ENCODE results near the gene ICAM5. TPM values are rescaled to one million over a fixed set of nuclear protein-coding genes. Genes with fewer than 3 reads are reported as not detected.

ICAM5 gene
- total RNA-seq, 1 donor from 2014 or later = not detected

GRCh38 chr19:10254244-10254643 is 35.5 kb upstream of the ICAM5 start:
- H3K9me3 ChIP-seq (ENCODE audit: low read depth) = no peaks in the 10 kb centered on the region
- no peak for TF ChIP-seq EZH2phosphoT487 (IDR thresholded peaks at IDR 0.05)
- no peak for TF ChIP-seq EZH2 (IDR thresholded peaks at IDR 0.05)
- TF ChIP-seq CTCF (IDR thresholded peaks at IDR 0.05) = no peak
- Mint-ChIP-seq H3K27ac (no peak overlapping the region), H3K4me1 (peaks cover 8% of the 10 kb centered on the region), H3K9me3 (no peaks in the 10 kb centered on the region), H3K27me3 (ENCODE audit: insufficient read depth, low read depth) (peaks cover 12% of the 10 kb centered on the region), H3K4me3 (peak overlapping the region; percentile 99), H3K36me3 (peaks cover 17% of the 10 kb centered on the region)
- H3K4me1 ChIP-seq = peaks cover 6% of the 10 kb centered on the region
- H3K4me2 ChIP-seq = no peak overlapping the region
- no peak overlapping the region for H2AFZ ChIP-seq (replicated peaks)
- no peak overlapping the region for H3K4me3 ChIP-seq
- H3K79me2 ChIP-seq (ENCODE audit: low read depth) = peaks cover 7% of the 10 kb centered on the region
- H3K27me3 ChIP-seq = no peaks in the 10 kb centered on the region
- no peak overlapping the region for H3K27ac ChIP-seq
- no peak overlapping the region for H3K9ac ChIP-seq
- peaks cover 11% of the 10 kb centered on the region for H3F3A ChIP-seq (ENCODE audit: low read depth)
- H3K36me3 ChIP-seq = no peaks in the 10 kb centered on the region
- no peaks in the 10 kb centered on the region for H4K20me1 ChIP-seq (ENCODE audit: low read depth)
- no peak for DNase-seq (ENCODE audit: low spot score)

GRCh38 chr19:10255358-10255757 is 34.4 kb upstream of the ICAM5 start:
- H3K79me2 ChIP-seq (ENCODE audit: low read depth) = peaks cover 7% of the 10 kb centered on the region
- no peak overlapping the region for H3K27ac ChIP-seq
- H3K4me2 ChIP-seq = no peak overlapping the region
- no peak overlapping the region for H3K4me3 ChIP-seq
- no peak overlapping the region for H3K9ac ChIP-seq
- no peak overlapping the region for H3K27ac Mint-ChIP-seq
- H3K4me1 Mint-ChIP-seq = peaks cover 8% of the 10 kb centered on the region
- H3K4me3 Mint-ChIP-seq = no peak overlapping the region
- H3K36me3 Mint-ChIP-seq = peaks cover 17% of the 10 kb centered on the region
- H3F3A ChIP-seq (ENCODE audit: low read depth) = peaks cover 11% of the 10 kb centered on the region
- no peaks in the 10 kb centered on the region for H3K9me3 ChIP-seq (ENCODE audit: low read depth)
- H3K27me3 ChIP-seq = no peaks in the 10 kb centered on the region
- TF ChIP-seq EZH2 (IDR thresholded peaks at IDR 0.05) (no peak), EZH2phosphoT487 (IDR thresholded peaks at IDR 0.05) (no peak), CTCF (IDR thresholded peaks at IDR 0.05) (no peak)
- peaks cover 10% of the 10 kb centered on the region for H3K27me3 Mint-ChIP-seq (ENCODE audit: insufficient read depth, low read depth)
- no peak for DNase-seq (ENCODE audit: low spot score)
- no peaks in the 10 kb centered on the region for H3K9me3 Mint-ChIP-seq
- H2AFZ ChIP-seq (replicated peaks) = no peak overlapping the region
- H4K20me1 ChIP-seq (ENCODE audit: low read depth) = no peaks in the 10 kb centered on the region
- H3K36me3 ChIP-seq = no peaks in the 10 kb centered on the region
- peaks cover 6% of the 10 kb centered on the region for H3K4me1 ChIP-seq

- no peaks in the 10 kb centered on the region for H3K36me3 ChIP-seq
- H3K4me2 ChIP-seq = no peak overlapping the region
- H3K4me3 Mint-ChIP-seq = no peak overlapping the region
- H3K27ac ChIP-seq = no peak overlapping the region
- H3K4me3 ChIP-seq = no peak overlapping the region
- peaks cover 5% of the 10 kb centered on the region for H3F3A ChIP-seq (ENCODE audit: low read depth)
- no peaks in the 10 kb centered on the region for H3K27me3 ChIP-seq
- no peaks in the 10 kb centered on the region for H4K20me1 ChIP-seq (ENCODE audit: low read depth)
- H3K27ac Mint-ChIP-seq = no peak overlapping the region
- peaks cover 7% of the 10 kb centered on the region for H3K79me2 ChIP-seq (ENCODE audit: low read depth)
- peaks cover 8% of the 10 kb centered on the region for H3K4me1 Mint-ChIP-seq
- no peak for DNase-seq (ENCODE audit: low spot score)
- H3K27me3 Mint-ChIP-seq (ENCODE audit: insufficient read depth, low read depth) = peaks cover 10% of the 10 kb centered on the region
- no peak for TF ChIP-seq CTCF (IDR thresholded peaks at IDR 0.05)
- no peak for TF ChIP-seq EZH2phosphoT487 (IDR thresholded peaks at IDR 0.05)
- TF ChIP-seq EZH2 (IDR thresholded peaks at IDR 0.05) = no peak
- no peaks in the 10 kb centered on the region for H3K9me3 ChIP-seq (ENCODE audit: low read depth)
- peaks cover 17% of the 10 kb centered on the region for H3K36me3 Mint-ChIP-seq
- H3K9ac ChIP-seq = no peak overlapping the region
- no peaks in the 10 kb centered on the region for H3K9me3 Mint-ChIP-seq
- H3K4me1 ChIP-seq = peaks cover 6% of the 10 kb centered on the region
- H2AFZ ChIP-seq (replicated peaks) = no peak overlapping the region
These were observed 33.2 kb upstream of the ICAM5 start for GRCh38 chr19:10256551-10256950.
